Gastroesophageal sphincter (tissue), 4 donors: ENCODE measurements around the gene RFTN2. TPM values are rescaled to one million over a fixed set of nuclear protein-coding genes. Genes with fewer than 3 reads are reported as not detected.
"Not testable (repeated sequence)": the region's sequence is repeated elsewhere in the genome, so short reads cannot be mapped to it uniquely, and the experiment has no call there.

ENCODE experiments used
- ATAC-seq: fragments of 150-250 bp; one replicate; pipeline ENCODE4 v1.9.1; 2016; ENCODE audit warnings: mild to moderate bottlenecking, moderate library complexity
- H3K27ac ChIP-seq, 4 donors: fragments of 200-600 bp; sonication (generic) in 3 of 4; 1 replicate in 3 of 4; 2 replicates in 1 of 4; pipeline ENCODE4 v1.5.1; 2016 to 2019
- H3K27me3 ChIP-seq: fragments of 200-600 bp; sonication (generic); one replicate; pipeline ENCODE4 v1.5.1; 2019
- H3K36me3 ChIP-seq, 2 donors: fragments of 200-600 bp; sonication (generic); one replicate each; pipeline ENCODE4 v1.5.1; 2019; ENCODE audit warnings: control low read depth in 1 of 2
- H3K4me1 ChIP-seq, 3 donors: fragments of 200-600 bp; sonication (generic); 1 replicate in 2 of 3; 2 replicates in 1 of 3; pipeline ENCODE4 v1.5.1; 2016 to 2019; ENCODE audit warnings: control low read depth in 2 of 3
- H3K4me3 ChIP-seq, 2 donors: fragments of 200-600 bp; sonication (generic); one replicate each; pipeline ENCODE4 v1.5.1; 2019; ENCODE audit warnings: mild to moderate bottlenecking in 1 of 2, moderate library complexity in 1 of 2
- H3K9me3 ChIP-seq, 3 donors: fragments of 200-600 bp; sonication (generic); one replicate each; pipeline ENCODE4 v1.5.1; 2017 to 2019; ENCODE audit warnings: control low read depth in 2 of 3
- CTCF ChIP-seq, 4 experiments: fragments of 200-600 bp in 2 of 4; fragments of 450-650 bp in 2 of 4; sonication (generic) in 1 of 4; IDR thresholded peaks; one replicate each; pipeline ENCODE4 v1.5.1; 2017 to 2019; ENCODE audit warnings: antibody characterized with exemption in 4 of 4, mild to moderate bottlenecking in 2 of 4, moderate library complexity in 2 of 4
- EP300 ChIP-seq: sonication (generic); formaldehyde crosslinking; IDR thresholded peaks from one replicate; pipeline ENCODE4 v1.6.1; 2017; ENCODE audit warnings: antibody characterized with exemption, mild to moderate bottlenecking
- POLR2A ChIP-seq, 2 donors: fragments of 450-650 bp; IDR thresholded peaks; one replicate each; pipeline ENCODE4 v1.6.1; 2017; ENCODE audit warnings: antibody characterized with exemption in 2 of 2, mild to moderate bottlenecking in 2 of 2, moderate library complexity in 1 of 2
- POLR2AphosphoS5 ChIP-seq: sonication (generic); formaldehyde crosslinking; IDR thresholded peaks from one replicate; pipeline ENCODE4 v1.6.1; 2017; ENCODE audit warnings: antibody characterized with exemption
- WGBS, 2 donors: methylation state at CpG; one replicate each; pipeline ENCODE4 v1.1.5; 2018; ENCODE audit warnings: low coverage in 1 of 2; 5-methylcytosine and 5-hydroxymethylcytosine counted together
- total RNA-seq, 4 donors: library from RNA; depleted of rRNA; stranded (reverse); fragments of >200 nt; gene quantifications; one replicate each; pipeline ENCODE4 v1.1.0, GENCODE V29; 2016

Gene RFTN2
- total RNA-seq, 4 donors from 2014 or later = 4.2 to 8.9 (median 7.8) TPM

GRCh38 chr2:197597166-197597565 is 78.2 kb downstream of the RFTN2 start:
- Histone ChIP-seq H3K4me1 (no peaks in the 10 kb centered on the region), H3K4me3 (no peak overlapping the region), H3K27ac (no peak overlapping the region), H3K27me3 (peaks cover 2% of the 10 kb centered on the region), H3K36me3 (no peaks in the 10 kb centered on the region), H3K9me3 (no peaks in the 10 kb centered on the region)
- 50% methylated on average over 4 of the region's 4 CpGs; no CpG with 5 or more reads in 1 of the 2 donors for WGBS, 2 donors
- TF ChIP-seq POLR2AphosphoS5 = no peak
- ATAC-seq = no peak

- H3K4me3 ChIP-seq = no peak overlapping the region
- no peak overlapping the region for H3K27ac ChIP-seq
- no peak for ATAC-seq
- no peak for TF ChIP-seq POLR2A (IDR thresholded peaks at IDR 0.05)
- no peak for TF ChIP-seq CTCF (IDR thresholded peaks at IDR 0.05)
- no peak for TF ChIP-seq POLR2AphosphoS5
- no peak for TF ChIP-seq EP300
- H3K27me3 ChIP-seq = peaks cover 2% of the 10 kb centered on the region
- H3K36me3 ChIP-seq = no peaks in the 10 kb centered on the region
- H3K9me3 ChIP-seq = no peaks in the 10 kb centered on the region
- H3K4me1 ChIP-seq = no peaks in the 10 kb centered on the region
- 27 to 44% methylated on average over 1 of the region's 1 CpG for whole genome bisulfite sequencing, 2 donors
Observed at GRCh38 chr2:197596766-197597165, 78.6 kb downstream of the RFTN2 start.

DNA sequence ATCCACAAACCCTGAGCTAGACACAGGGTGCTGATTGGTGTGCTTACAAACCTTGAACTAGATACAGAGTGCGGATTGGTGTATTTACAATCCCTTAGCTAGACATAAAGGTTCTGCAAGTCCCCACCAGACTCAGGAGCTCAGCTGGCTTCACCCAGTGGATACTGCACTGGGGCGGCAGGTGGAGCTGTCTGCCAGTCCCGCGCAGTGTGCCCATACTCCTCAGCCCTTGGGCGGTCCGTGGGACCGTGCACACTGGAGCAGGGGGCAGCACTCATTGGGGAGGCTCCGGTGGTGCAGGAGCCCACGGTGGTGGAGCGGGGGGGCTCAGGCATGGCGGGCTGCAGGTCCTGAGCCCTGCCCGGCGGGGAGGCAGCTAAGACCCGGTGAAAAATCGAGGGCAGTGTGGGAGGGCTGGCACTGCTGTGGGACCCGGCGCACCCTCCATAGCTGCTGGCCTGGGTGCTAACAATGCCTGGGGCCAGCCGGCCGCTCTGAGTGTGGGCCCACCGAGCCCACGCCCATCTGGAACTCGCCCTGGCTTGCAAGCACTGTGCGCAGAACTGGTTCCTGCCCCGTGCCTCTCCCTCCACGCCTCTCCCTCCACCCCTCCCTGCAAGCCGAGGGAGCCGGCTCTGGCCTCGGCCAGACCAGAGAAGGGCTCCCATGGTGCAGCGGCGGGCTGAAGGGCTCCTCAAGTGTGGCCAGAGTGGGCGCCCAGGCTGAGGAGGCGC is 83.9 kb downstream of the RFTN2 start:
- H3K36me3 ChIP-seq = no peaks in the 10 kb centered on the region
- no peak for ATAC-seq

GRCh38 chr2:197587255-197587654 is 88.1 kb downstream of the RFTN2 start:
- not testable (repeated sequence) for H3K36me3 ChIP-seq, H3K4me1 ChIP-seq, H3K27me3 ChIP-seq, H3K27ac ChIP-seq, H3K9me3 ChIP-seq, H3K4me3 ChIP-seq, ATAC-seq
- WGBS, 2 donors = 83 to 96% methylated on average over 4 to 7 of the region's 7 CpGs

More for the DNA sequence above, 83.9 kb downstream of the RFTN2 start:
- H3K4me1 ChIP-seq = no peaks in the 10 kb centered on the region
- no peaks in the 10 kb centered on the region for H3K27me3 ChIP-seq
- 96% methylated on average over 3 of the region's 32 CpGs; no CpG with 5 or more reads in 1 of the 2 donors for WGBS, 2 donors
- H3K4me3 ChIP-seq = no peak overlapping the region
- no peak overlapping the region for H3K27ac ChIP-seq
- H3K9me3 ChIP-seq = no peaks in the 10 kb centered on the region
- TF ChIP-seq EP300 (no peak), CTCF (IDR thresholded peaks at IDR 0.05) (no peak), POLR2A (IDR thresholded peaks at IDR 0.05) (no peak), POLR2AphosphoS5 (no peak)

DNA sequence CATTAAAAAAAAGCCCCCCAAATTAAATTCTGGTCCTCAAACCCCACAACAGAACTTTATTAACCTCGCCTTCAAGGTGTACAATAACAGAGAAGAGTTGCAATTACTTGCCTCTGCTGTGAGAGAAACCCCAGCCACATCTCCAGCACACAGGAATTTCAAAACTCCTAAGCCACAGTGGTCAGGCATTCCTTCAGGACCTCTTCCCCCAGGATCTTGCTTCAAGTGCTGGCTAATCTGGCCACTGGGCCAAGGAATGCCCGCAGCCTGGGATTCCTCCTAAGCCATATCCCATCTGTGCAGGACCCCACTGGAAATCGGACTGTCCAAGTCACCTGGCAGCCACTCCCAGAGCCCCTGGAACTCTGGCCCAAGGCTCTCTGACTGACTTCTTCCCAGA is 95.2 kb downstream of the RFTN2 start:
- H3K9me3 ChIP-seq, H3K4me3 ChIP-seq, H3K27me3 ChIP-seq, H3K4me1 ChIP-seq, ATAC-seq, H3K27ac ChIP-seq, H3K36me3 ChIP-seq: not testable (repeated sequence)
- 73 to 100% methylated on average over 1 to 2 of the region's 3 CpGs for WGBS, 2 donors

- H3K9me3 ChIP-seq, H3K27ac ChIP-seq, H3K4me1 ChIP-seq, H3K4me3 ChIP-seq, H3K27me3 ChIP-seq, H3K36me3 ChIP-seq, ATAC-seq: not testable (repeated sequence)
- WGBS, 2 donors = 69 to 94% methylated on average over 2 of the region's 2 CpGs
Observed at GRCh38 chr2:197578294-197578693, 97.1 kb downstream of the RFTN2 start.

DNA sequence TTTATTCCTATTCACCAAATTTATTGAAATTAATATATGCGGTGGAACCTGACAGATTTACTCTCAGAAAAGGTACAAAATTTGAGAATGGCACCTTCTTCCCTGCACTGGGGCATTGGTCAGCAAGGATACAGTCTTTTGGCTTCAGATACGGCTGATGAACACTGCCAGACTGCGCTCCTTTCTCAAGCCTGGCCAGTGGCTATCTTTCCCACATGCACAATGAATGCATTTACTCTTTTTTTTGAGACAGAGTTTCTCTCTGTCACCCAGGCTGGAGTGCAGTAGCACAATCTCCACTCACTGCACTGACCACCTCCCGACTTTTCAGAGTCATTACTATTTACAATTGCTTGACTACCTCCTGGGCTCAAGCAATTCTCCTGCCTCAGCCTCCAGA is 97.9 kb downstream of the RFTN2 start:
- Histone ChIP-seq H3K27me3 (no peaks in the 10 kb centered on the region), H3K4me3 (no peak overlapping the region), H3K9me3 (no peaks in the 10 kb centered on the region), H3K4me1 (peaks cover 0 to 10% (median 0%) of the 10 kb centered on the region in 3 donors), H3K27ac (no peak overlapping the region), H3K36me3 (peaks cover 0 to 14% of the 10 kb centered on the region in 2 donors)
- TF ChIP-seq EP300 (no peak), POLR2AphosphoS5 (no peak), POLR2A (IDR thresholded peaks at IDR 0.05) (no peak), CTCF (IDR thresholded peaks at IDR 0.05) (no peak)
- ATAC-seq = no peak
- 78% methylated on average over 4 of the region's 4 CpGs; no CpG with 5 or more reads in 1 of the 2 donors for WGBS, 2 donors
